Skin epidermis (tissue), 12 donors: ENCODE results near the gene STAMBPL1.
"Not testable (repeated sequence)": the region's sequence is repeated elsewhere in the genome, so short reads cannot be mapped to it uniquely, and the experiment has no call there.

Experiments
- H3K27ac ChIP-seq, 21 experiments: fragments of 200-600 bp; sonication (generic) in 11 of 21; one replicate each; pipeline ENCODE4 v1.5.0; 2020; ENCODE audit warnings: mild to moderate bottlenecking in 3 of 21, inconsistent platforms in 2 of 21, moderate library complexity in 2 of 21
- H3K4me3 ChIP-seq, 7 experiments: fragments of 200-600 bp; sonication (generic) in 2 of 7; one replicate each; pipeline ENCODE4 v1.5.0; 2020; ENCODE audit warnings: inconsistent platforms in 2 of 7, mild to moderate bottlenecking in 2 of 7, moderate library complexity in 1 of 7

STAMBPL1 gene

GRCh38 chr10:88853155-88853881 lies 26.7 kb upstream of the STAMBPL1 start:
- H3K4me3 ChIP-seq = no peak overlapping the region
- peak overlapping the region in 9 of 21 experiments; percentile 3 to 78 (median 31) for H3K27ac ChIP-seq

DNA sequence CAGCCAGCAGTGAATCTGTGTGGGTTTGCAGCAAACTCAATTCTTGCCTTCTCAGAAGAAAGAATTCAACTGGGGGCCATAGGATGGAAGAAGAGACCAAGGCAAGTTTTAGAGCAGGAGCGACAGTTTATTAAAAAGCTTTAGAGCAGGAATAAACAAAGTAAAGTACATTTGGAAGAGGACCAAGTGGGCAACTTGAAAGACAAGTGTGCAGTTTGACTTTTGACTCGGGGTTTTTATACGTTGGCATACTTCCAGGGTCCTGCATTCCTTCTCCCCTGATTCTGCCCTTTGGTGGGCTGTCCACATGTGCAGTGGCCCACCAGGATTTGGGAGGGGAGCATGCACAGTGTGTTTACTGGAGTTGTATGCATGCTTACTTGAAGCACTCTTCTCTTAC lies 25.4 kb upstream of the STAMBPL1 start:
- Histone ChIP-seq H3K4me3 (no peak overlapping the region), H3K27ac (no peak overlapping the region)

DNA sequence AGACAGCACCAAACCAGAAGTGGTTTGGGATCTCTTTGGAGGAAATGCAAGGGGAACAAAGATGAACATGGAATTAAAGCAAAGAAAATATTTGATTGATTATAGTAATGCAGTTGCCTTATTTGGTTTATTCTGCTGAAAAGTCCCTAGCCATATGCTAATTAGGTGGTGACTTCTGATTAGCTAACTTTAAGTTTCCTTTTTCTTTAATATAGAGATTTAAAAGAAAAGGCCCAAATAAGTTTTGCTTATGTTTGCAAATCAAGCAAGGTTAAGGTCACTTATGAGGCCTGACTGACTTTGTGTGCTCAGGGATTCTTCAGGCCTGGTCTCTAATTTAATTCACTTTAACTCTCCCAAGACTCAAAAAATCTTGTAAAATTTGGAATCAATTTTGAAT lies 22.2 kb upstream of the STAMBPL1 start:
- H3K4me3 ChIP-seq = no peak overlapping the region
- no peak overlapping the region for H3K27ac ChIP-seq

GRCh38 chr10:88858491-88858890 lies 21.6 kb upstream of the STAMBPL1 start:
- H3K4me3 ChIP-seq = no peak overlapping the region
- no peak overlapping the region for H3K27ac ChIP-seq

- peak overlapping the region in 1 of 21 experiments; percentile 25 for H3K27ac ChIP-seq
- H3K4me3 ChIP-seq = no peak overlapping the region
Observed at GRCh38 chr10:88861036-88861435, 19.0 kb upstream of the STAMBPL1 start.

DNA sequence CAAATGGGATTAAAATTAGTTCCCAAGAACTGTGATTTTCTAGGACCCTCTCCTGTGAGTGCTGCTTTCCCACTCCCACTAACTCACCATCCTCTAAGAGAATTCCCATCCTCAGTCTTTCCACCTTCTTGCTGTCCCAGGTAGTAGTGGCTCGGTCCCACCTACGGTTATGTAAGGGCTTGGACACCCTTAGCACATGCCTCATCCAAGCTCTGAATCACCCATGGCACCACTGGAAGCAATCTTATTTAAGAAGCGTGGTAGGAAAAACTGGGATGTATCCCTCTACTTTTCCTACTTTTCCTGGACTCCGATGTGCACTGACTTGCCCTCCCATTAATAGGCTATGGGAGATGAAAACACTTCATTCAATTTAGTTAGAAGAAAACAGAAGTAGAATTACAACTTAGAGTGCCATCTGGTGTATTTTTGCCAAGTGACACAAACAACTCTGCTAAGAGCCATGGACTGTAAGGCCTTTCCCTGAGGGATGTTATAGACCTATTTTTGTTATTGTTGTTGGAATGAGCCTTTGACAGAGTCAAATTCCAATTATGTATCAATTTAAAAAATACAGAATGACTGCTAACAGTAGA lies 14.7 kb upstream of the STAMBPL1 start:
- H3K4me3 ChIP-seq = no peak overlapping the region
- peak overlapping the region in 11 of 21 experiments; percentile 4 to 75 (median 46) for H3K27ac ChIP-seq

GRCh38 chr10:88866454-88866853 lies 13.6 kb upstream of the STAMBPL1 start:
- Histone ChIP-seq H3K4me3 (no peak overlapping the region), H3K27ac (peak overlapping the region in 9 of 21 experiments; percentile 8 to 75 (median 41))

DNA sequence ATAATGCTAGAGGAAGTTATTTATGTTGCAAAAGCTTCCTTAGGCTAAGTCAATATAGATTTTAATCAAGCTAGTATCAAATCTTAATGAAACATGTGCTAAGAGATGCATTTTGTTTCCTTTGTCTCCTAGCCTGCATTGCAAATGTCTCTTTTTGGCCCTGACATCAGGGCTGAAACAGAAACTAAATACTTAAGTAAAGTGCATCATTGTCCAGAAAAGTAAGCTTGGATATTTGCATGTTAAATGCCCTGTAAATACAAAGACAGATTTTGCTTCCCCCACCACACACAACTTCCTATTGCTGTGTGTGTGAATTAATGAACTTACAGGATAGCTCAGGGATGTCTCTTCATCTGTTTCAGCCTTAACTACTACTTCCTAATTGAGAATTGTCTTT lies 10.0 kb upstream of the STAMBPL1 start:
- Histone ChIP-seq H3K27ac (no peak overlapping the region), H3K4me3 (no peak overlapping the region)

DNA sequence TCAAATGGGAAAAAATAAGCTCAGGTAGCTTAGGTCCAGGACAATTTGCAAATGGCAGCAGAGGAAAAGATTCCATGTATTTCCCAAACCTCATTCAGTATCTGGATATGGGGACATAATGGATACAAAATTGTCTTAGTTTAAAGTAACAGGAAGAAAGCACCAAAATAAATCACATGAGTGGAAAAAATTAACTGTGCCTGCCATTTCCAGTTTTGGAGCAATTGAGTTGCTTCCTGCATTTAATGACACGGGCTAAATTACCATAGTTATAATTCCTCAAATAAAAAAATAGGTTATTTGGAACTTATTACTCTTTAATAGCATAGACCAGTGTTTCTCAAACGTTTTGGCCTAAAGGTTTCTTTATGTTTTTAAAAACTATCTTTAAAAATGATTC lies 6.3 kb upstream of the STAMBPL1 start:
- Histone ChIP-seq H3K4me3 (no peak overlapping the region), H3K27ac (no peak overlapping the region)

DNA sequence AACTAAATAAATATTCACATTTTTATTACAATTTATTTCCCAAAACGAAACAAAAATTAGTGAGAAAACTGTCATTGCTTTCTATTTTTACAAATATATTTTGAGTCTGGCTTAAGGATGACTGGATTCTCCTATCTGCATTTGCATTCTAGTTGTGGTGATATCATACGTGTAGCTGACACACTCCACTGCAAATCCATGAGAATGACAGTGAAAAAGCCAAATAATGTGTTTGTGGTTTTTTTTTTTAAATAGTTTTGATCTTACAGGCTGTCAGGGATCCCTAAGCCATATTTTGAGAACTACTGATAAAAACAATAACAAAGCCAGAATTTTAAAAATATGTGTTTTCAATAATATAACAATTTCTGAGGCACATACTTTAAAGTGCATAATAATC lies 5.8 kb upstream of the STAMBPL1 start:
- Histone ChIP-seq H3K4me3 (no peak overlapping the region), H3K27ac (no peak overlapping the region)

GRCh38 chr10:88875081-88875480 lies 5.0 kb upstream of the STAMBPL1 start:
- Histone ChIP-seq H3K27ac (no peak overlapping the region), H3K4me3 (no peak overlapping the region)

GRCh38 chr10:88877298-88877697 lies 2.7 kb upstream of the STAMBPL1 start:
- no peak overlapping the region for H3K27ac ChIP-seq

GRCh38 chr10:88880282-88881076 lies 434 bp downstream of the STAMBPL1 start:
- Histone ChIP-seq H3K27ac (peak overlapping the region; percentile 73 to 96 (median 92)), H3K4me3 (peak overlapping the region; percentile 67 to 86 (median 77))

More at GRCh38 chr10:88877298-88877697, 2.7 kb upstream of the STAMBPL1 start:
- no peak overlapping the region for H3K4me3 ChIP-seq

DNA sequence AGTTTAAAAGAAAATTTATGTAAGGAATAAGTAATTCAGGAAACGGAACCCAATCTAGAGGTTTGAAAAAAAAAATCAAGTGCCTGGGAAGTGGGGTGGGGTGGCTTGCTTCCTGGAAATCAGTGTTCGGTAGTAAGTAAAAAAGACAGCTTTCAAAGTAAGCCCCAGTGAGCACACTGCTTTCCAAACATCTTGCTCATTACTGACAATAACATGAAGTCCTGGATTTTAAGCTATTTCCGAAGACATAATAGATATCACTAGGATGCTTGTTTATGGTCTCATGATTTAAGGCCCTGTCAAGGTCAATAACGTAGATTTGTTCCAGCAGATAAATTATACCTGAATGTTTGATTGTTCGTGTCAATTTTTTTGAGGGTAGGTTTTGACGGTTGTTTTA lies 1.3 kb downstream of the STAMBPL1 start:
- Histone ChIP-seq H3K4me3 (peak overlapping the region; percentile 67 to 86 (median 77)), H3K27ac (peak overlapping the region; percentile 73 to 96 (median 92))

DNA sequence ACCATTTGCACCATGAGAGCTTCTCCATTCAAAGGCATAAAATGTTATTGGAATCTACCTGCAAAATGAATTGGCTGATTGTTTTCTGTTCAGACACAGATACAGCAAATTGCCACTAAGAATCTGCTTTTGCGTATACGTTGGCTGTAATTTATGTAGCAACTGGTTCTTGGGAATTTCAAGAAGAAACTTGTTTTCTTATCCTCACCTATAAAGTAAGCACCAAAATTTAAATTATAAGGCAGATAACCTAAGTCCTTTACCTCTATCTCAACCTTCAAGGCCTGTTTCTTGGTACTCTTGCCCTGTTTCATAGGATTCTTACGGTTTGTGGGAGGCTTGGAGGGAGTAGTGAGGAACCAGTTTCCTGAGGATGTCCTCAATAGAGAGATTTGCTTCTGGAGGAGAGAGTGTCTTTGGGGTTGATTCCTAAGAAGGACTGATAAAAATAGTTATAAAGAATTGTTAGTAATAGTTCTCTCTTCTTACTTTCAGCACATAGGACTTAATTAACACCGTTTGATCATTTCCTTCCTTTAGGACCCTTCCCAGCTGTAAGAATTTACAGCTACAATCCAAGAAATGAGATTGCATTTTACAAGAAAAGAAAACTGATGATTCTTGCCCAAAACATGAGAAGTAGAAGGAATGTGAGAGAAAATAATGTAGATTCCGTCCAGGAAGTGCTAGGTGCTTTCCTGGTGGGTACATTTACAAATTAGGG lies 2.0 kb downstream of the STAMBPL1 start:
- peak overlapping the region in 4 of 7 experiments; percentile 72 to 83 (median 78) for H3K4me3 ChIP-seq

DNA sequence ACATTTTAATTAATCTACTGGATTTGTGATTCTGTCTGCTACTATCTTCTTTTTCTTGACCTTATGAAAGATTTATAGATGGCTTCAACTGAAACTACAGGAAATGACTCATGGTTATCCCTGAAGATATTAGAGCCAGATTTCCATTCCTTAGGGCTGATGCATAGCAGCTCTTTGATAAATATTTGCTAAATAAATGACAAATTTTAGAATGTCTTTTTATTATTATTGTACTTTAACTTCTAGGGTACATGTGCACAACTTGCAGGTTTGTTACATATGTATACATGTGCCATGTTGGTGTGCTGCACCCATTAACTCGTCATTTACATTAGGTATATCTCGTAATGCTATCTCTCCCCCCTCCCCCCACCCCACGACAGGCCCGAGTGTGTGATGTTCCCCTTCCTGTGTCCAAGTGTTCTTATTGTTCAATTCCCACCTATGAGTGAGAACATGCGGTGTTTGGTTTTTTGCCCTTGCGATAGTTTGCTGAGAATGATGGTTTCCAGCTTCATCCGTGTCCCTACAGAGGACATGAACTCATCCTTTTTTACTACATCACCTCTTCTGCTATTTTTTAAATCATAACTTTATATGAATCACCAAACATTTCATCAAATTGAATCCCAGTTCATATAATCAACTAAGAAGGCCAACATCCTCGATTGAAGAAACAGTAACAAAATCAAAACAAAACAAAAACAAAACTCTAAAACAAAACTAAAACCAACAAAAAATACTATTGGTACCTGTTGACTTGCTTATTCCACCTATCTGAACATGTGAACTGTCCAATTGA lies 2.8 kb downstream of the STAMBPL1 start:
- H3K27ac ChIP-seq = peak overlapping the region in 15 of 21 experiments; percentile 0 to 96 (median 91)
- not testable (repeated sequence) for H3K4me3 ChIP-seq

More for the DNA sequence above, 2.0 kb downstream of the STAMBPL1 start:
- H3K27ac ChIP-seq = peak overlapping the region in 19 of 21 experiments; percentile 0 to 96 (median 91)

DNA sequence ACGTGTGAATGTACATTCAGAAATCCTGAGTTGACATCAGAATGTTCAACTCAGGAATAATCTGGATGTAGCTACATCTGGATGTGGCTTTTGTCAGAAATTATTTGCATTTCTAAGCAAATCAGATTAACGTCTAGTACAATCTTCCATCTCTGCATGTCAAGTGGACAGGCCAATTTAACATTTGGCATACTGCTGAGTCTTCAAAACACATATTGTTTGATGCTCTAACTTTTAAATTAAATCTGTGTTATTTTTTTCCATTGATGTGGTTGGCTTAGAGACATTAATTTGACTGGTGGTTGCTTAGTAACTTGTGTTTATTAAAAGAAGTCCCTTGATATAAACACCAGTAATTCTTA lies 3.4 kb downstream of the STAMBPL1 start:
- no peak overlapping the region for H3K4me3 ChIP-seq
- H3K27ac ChIP-seq = peak overlapping the region in 9 of 21 experiments; percentile 6 to 96 (median 89)

- Histone ChIP-seq H3K27ac (no peak overlapping the region), H3K4me3 (no peak overlapping the region)
Observed at GRCh38 chr10:88886557-88886956, 6.5 kb downstream of the STAMBPL1 start.

DNA sequence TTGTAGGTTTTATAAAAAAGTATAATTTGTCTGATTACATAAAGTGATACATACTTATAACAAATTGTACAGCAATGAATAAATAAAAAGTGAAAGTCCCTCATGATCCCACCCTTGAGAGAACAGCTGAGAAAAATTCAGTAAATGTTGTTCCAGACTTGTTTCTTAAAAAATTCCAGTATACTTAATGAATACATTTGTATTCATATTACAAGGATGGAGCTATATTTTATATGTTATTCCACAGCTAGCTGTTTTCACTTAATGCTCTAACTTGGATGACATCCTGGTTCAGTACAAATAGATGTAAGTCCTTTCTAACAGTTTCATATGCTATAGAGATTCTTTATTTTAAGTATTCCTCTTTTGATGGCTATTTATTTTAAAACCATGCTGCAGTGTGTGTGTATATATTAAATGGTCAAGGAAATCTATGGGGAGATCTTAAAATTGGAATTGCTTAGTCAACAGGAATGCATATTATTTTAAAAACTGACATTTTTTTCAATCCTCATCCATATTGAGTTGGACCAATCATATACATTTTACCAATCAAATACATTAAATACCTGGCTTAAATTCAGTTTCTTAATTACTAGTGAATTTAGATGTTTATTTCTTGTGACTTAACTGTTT lies 8.9 kb downstream of the STAMBPL1 start:
- H3K27ac ChIP-seq = no peak overlapping the region
- H3K4me3 ChIP-seq = no peak overlapping the region
